RCC 7860 (cell line): Measurements from ENCODE around the gene KIFAP3.

Source experiments
- DNase-seq: peaks from one replicate; pipeline ENCODE4 v3.0.0-alpha.2; 2015; ENCODE audit warnings: low spot score
- FAIRE-seq: peaks from 2 replicates; lab custom pipeline; 2012; peaks lifted over from hg19 to GRCh38; lab: Jason Lieb, UNC

The KIFAP3 gene

DNA sequence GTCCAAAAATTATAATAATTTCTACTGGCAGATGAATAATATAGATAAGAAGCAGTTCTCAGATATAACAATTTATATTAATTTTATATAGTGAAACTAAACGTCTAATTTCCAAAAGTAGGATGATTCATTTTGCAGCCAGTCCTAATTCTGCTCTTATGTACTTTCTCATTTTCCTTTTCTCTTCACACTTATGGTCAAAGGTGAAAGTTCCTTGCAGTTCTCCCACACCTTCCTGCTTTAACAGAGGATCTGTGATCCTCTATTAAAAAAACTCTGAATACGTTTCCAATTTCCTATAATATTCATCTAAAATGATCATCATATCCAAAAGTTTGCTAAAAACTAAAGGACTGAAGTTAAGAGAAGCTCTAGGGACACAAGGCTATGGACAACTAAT is 78.5 kb downstream of the KIFAP3 start:
- no peak for FAIRE-seq
- no peak for DNase-seq

GRCh38 chr1:169989246-169989645 is 85.2 kb downstream of the KIFAP3 start:
- DNase-seq (no peak), FAIRE-seq (no peak)

DNA sequence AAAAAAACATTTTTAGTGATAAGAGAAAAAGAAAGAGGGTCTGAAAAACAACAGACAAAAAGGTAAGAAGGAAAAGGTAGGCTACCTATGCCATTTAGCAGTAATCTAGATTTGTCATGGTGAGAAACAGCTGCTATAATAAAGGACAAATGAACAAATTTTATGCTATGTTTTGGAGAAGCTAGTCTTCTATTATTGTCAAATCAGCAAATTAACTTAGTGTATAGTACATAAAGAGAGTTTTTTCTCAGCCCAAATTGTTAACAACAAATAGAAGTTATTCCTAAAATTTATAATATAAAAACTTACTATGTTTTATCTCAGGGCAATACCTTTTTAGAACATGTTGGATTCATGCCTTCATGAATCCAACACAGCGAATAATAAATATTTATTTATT is 88.7 kb downstream of the KIFAP3 start:
- FAIRE-seq (no peak), DNase-seq (no peak)

DNA sequence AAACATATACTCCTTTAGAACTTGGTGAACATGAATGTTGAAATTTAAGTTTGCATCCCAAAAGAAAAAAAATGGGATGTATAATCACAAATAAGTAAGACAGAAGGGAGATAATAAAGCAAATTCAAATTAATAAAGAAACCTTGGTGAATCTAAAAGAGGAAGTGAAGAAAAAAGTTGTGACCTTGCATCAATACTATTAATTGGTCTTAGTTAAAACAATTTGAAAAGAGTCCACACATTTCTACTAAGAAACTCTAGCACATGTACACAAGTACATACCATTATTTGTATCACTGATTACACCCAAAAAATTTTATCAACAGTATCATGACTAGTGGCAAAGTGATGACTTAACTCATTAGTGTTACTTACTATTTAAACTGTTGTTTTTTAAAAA is 100.4 kb downstream of the KIFAP3 start:
- DNase-seq (no peak), FAIRE-seq (no peak)

GRCh38 chr1:169970114-169970513 is 104.4 kb downstream of the KIFAP3 start:
- FAIRE-seq: no peak
- DNase-seq: no peak

DNA sequence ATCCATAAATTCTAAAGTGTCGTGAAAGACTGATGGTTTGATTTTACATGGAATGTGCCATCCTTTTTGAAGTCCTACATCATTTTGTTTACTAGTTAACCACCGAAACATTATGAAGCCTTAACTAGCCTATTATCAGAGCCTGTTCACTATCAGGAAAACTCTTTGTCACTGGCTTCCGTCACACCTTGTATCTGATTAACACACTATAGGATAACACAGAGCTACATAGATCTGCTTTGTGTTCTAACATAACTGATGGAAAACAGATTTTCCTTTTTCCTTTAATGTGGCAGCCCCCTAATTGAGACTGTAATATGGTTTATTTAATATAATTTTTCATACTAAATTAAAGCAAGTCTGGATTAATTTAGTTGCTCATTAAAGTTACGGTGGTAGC is 106.3 kb downstream of the KIFAP3 start:
- FAIRE-seq (no peak), DNase-seq (no peak)

- DNase-seq (no peak), FAIRE-seq (no peak)
Observed at GRCh38 chr1:169964206-169964605, 110.3 kb downstream of the KIFAP3 start.

DNA sequence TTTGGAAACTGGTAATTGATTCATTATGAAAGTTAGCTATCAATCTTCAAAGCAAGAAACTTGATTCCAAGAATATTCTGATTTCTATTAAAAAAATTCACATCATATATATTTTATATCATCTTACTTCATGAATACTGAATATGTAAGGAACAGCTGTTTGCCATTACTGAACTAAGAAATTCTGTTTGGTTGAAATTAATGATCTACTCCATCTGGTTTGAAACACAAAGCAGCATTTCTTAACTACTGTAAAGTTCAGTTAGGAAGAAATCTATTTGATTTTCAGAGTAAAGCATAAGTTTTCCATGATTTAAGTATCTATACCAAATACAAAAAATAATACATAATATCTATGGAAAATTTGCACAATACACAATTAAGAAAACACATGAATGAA is 114.8 kb downstream of the KIFAP3 start:
- FAIRE-seq (no peak), DNase-seq (no peak)

DNA sequence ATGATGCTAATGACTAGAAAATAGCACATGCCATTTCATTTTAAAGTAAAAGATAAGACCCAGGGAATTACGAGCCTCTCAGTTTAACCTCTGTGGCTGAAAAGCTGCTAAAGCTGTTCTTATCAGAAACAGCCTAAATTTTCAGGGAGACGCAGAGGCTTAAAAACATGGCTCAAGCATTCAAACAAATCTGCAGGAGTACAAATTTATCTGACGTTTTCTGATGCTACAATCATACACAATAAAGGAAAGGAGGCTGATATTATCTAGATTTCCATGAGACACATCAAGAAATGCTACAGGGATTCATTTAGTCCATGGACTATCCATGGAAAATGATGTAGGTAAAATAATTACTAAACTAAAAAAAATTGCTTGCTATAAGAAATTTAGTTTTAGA is 115.5 kb downstream of the KIFAP3 start:
- no peak for DNase-seq
- no peak for FAIRE-seq

GRCh38 chr1:169957884-169958283 is 116.6 kb downstream of the KIFAP3 start:
- DNase-seq (no peak), FAIRE-seq (no peak)

- no peak for DNase-seq
- no peak for FAIRE-seq
Observed at GRCh38 chr1:169951108-169951507, 123.4 kb downstream of the KIFAP3 start.

- FAIRE-seq: no peak
Observed at GRCh38 chr1:169949139-169949538, 125.4 kb downstream of the KIFAP3 start.

GRCh38 chr1:169946206-169946605 is 128.3 kb downstream of the KIFAP3 start:
- FAIRE-seq (no peak), DNase-seq (no peak)

More at GRCh38 chr1:169949139-169949538, 125.4 kb downstream of the KIFAP3 start:
- DNase-seq: peak; percentile 24

GRCh38 chr1:169945181-169945580 is 129.3 kb downstream of the KIFAP3 start:
- FAIRE-seq (no peak), DNase-seq (no peak)

GRCh38 chr1:169944621-169945020 is 129.9 kb downstream of the KIFAP3 start:
- FAIRE-seq (no peak), DNase-seq (no peak)

DNA sequence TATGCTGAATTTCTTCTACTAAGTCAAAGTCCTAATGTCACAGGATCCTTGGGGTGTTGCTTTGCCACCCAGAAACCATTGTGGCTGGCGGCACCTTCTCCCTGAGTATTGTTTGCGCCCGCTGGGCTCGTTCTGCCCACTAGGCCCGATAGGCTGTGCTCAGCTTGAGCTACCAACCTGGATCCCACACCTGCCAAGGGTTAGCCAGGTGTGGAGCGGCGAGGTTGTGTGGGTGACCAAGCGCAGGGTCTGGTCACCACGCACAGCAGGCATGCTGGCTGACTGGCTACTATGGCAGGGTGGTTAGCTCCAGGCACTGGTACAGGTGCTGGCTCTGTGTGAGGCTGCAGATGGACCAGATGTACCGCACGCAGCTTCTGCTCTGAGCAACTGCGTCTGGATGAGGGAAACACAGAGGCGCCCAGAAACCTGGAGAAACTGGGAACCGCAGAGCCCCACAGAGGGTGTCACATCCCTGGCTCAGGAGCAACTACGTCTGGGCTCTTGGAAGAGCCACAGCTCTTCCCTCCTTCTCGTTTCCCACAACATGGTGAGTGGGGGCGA is 130.4 kb downstream of the KIFAP3 start:
- FAIRE-seq (no peak), DNase-seq (no peak)

- FAIRE-seq (no peak), DNase-seq (no peak)
Observed at GRCh38 chr1:169941982-169942830, 132.3 kb downstream of the KIFAP3 start.

DNA sequence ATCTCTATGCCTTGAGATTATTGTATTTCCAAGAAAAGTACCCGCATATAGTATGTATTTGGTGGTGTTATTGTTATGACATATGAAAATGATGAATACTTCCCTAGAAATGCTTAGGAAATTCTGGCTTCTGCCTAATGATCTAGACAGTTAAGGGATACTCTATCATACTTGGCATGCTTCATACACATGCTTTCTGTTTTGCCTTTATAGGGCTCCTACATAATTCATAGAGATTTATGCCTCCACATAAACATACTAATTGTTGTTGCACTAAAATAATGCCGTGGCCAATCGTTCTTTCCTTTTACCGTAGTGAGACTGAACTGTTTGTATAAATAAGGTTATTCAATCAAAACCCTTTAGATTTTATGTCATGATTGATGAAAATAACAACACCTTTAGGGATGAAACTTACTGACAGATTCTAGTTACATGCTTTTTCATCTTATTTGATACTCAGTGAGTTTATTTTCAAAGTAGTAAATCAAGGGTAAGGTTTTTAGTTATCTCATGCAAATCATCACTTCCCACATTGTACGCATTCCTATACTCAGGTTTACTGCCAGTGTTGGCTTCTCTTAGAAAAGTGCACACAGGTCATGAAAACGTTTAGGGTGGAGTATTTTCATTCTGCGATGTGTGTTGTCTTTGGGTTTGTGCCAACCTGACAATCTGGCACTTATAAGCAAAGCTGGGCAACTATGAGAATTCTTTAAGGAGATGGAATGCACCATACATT is 140.3 kb downstream of the KIFAP3 start:
- DNase-seq (no peak), FAIRE-seq (no peak)

GRCh38 chr1:169931795-169932231 is 142.7 kb downstream of the KIFAP3 start:
- FAIRE-seq (no peak), DNase-seq (no peak)

- no peak for DNase-seq
- FAIRE-seq: no peak
Observed at GRCh38 chr1:169929210-169929526, 145.3 kb downstream of the KIFAP3 start.

DNA sequence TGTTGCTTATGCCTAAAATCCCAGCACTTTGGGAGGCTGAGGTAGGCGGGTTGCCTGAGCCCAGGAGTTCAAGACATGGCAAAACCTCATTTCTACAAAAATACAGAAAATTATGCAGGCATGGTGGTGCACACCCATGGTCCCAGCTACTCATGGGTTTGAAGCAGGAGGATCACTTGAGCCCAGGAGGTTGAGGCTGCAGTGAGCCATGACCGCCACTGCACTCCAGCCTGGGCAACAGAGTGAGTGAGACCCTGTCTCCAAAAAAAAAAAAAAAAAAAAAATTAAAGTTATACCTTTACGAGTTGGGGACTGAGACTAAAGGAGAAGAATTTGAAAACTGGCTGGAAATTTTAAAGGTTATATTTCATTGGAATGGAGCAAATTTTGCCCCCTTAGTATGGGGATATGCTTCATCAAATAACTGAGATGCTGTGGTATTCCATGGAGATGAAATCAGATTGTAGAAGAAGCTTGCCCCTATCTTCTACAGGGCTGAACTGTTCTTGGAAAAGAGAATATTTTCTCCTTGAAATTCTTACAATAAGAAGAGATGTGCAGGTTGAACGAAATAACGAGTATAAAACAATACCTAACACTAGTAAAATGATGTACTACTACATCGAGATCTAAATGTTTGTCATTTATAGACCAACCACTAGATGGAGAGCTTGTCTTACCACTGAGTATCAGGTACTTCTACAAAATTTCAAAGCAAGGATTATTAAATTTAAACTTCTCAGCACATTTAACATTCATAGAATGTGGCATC is 145.9 kb downstream of the KIFAP3 start:
- DNase-seq: peak; percentile 61
- FAIRE-seq: peak; percentile 79
